Measurements from ENCODE around the gene PCOLCE2. TPM values are rescaled to one million over a fixed set of nuclear protein-coding genes. Genes with fewer than 3 reads are reported as not detected.
"Not testable (repeated sequence)": the region's sequence is repeated elsewhere in the genome, so short reads cannot be mapped to it uniquely, and the experiment has no call there.

The PCOLCE2 gene
- polyA plus RNA-seq, 12 donors = 0.82 to 4.7 (median 1.6) TPM; not detected in 2

- DNase-seq = no peak
Measured at GRCh38 chr3:142904639-142905436, 16.0 kb upstream of the PCOLCE2 start.

- no peak for DNase-seq
Measured at GRCh38 chr3:142902356-142902755, 13.5 kb upstream of the PCOLCE2 start.

GRCh38 chr3:142898346-142899213, 9.7 kb upstream of the PCOLCE2 start:
- no peak for DNase-seq

- DNase-seq = no peak
Measured at GRCh38 chr3:142897807-142898206, 8.9 kb upstream of the PCOLCE2 start.

- no peak for DNase-seq
Measured at GRCh38 chr3:142896996-142897395, 8.1 kb upstream of the PCOLCE2 start.

- DNase-seq = no peak
Measured at GRCh38 chr3:142896201-142896755, 7.4 kb upstream of the PCOLCE2 start.

GRCh38 chr3:142894493-142894892, 5.6 kb upstream of the PCOLCE2 start:
- DNase-seq = no peak

GRCh38 chr3:142892714-142893113, 3.8 kb upstream of the PCOLCE2 start:
- no peak for DNase-seq

GRCh38 chr3:142890592-142890991, 1.7 kb upstream of the PCOLCE2 start:
- DNase-seq = no peak

- no peak for DNase-seq
Measured at GRCh38 chr3:142889212-142890014, 530 bp upstream of the PCOLCE2 start.

GRCh38 chr3:142888099-142888480, 793 bp downstream of the PCOLCE2 start:
- peak; percentile 25 for DNase-seq

GRCh38 chr3:142886940-142887339, 1.9 kb downstream of the PCOLCE2 start:
- DNase-seq = no peak

- no peak for DNase-seq
Measured at GRCh38 chr3:142886021-142886420, 2.9 kb downstream of the PCOLCE2 start.

- no peak for DNase-seq
Measured at GRCh38 chr3:142884531-142884930, 4.4 kb downstream of the PCOLCE2 start.

GRCh38 chr3:142883534-142883933, 5.3 kb downstream of the PCOLCE2 start:
- DNase-seq = not testable (repeated sequence)

GRCh38 chr3:142881445-142882224, 7.2 kb downstream of the PCOLCE2 start:
- no peak for DNase-seq

GRCh38 chr3:142878649-142879300, 10.1 kb downstream of the PCOLCE2 start:
- DNase-seq = no peak

GRCh38 chr3:142876417-142876816, 12.5 kb downstream of the PCOLCE2 start:
- DNase-seq = no peak

- DNase-seq = no peak
Measured at GRCh38 chr3:142875583-142876207, 13.2 kb downstream of the PCOLCE2 start.

- no peak for DNase-seq
Measured at GRCh38 chr3:142875099-142875498, 13.8 kb downstream of the PCOLCE2 start.
